GM19468 (cell line): ENCODE results near the gene ARHGAP29.

Experiments
- ATAC-seq: cut with Tn5 transposase; IDR thresholded peaks from one replicate; pipeline ENCODE4 v1.9.1; 2021; ENCODE audit warnings: mild to moderate bottlenecking, moderate library complexity, moderate number of reproducible peaks; ENCODE audit not compliant: unreplicated experiment; ENCODE audit errors: extremely low read depth

The ARHGAP29 gene

GRCh38 chr1:94130851-94131595, 106.4 kb downstream of the ARHGAP29 start:
- no peak for ATAC-seq

GRCh38 chr1:94126651-94127050, 110.7 kb downstream of the ARHGAP29 start:
- ATAC-seq: no peak

GRCh38 chr1:94125551-94126514, 111.6 kb downstream of the ARHGAP29 start:
- ATAC-seq: no peak

- ATAC-seq: no peak
These were observed 112.8 kb downstream of the ARHGAP29 start for GRCh38 chr1:94124538-94124937.

GRCh38 chr1:94122201-94122970, 115.0 kb downstream of the ARHGAP29 start:
- no peak for ATAC-seq
